Measurements from ENCODE around the gene SEZ6L.

DNA sequence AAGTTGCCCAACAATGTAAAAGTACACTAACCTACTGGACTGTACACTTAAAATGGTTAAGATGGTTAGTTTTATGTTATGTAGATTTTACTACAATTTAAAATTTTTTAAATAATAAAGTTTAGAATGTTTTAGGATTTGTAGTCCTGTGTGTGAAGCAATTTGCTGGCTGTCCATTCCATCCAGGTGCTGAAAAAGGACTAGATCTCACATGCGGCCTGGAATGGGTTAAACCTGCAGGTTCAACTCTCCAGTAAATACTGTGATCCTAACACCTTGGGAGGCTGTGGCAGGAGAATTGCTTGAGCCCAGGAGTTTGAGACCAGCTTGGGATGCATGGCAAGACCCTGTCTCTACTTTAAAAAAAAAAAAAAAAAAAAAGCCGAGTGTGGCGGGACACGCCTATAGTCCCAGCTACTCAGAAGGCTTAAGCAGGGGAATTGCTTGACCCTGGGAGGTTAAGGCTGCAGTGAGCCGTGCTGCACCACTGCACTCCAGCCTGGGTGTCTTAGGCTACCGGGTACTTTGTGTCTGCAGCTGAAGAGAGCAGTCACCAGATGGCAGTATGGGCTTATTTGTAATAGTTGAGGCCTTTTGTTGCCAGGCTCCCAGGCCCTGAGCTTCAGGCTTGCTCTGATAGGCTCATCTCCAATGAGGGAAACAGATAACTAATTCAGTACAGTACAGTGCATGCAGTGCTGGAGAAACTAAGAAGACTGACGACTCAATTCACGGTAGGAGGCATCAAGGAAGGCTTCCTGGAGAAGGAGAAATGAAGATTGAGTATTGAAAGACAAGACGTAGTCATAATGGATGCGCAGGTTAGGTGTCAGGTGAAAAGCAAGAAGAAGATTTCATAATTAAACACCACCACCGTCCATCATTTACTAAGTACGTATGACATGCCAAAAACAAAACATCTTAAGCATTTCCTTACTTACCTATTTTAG is 195.1 kb downstream of the SEZ6L start:
- TF ChIP-seq POLR2A (IDR thresholded peaks at IDR 0.05): no peak
- TF ChIP-seq, protein P1, sequence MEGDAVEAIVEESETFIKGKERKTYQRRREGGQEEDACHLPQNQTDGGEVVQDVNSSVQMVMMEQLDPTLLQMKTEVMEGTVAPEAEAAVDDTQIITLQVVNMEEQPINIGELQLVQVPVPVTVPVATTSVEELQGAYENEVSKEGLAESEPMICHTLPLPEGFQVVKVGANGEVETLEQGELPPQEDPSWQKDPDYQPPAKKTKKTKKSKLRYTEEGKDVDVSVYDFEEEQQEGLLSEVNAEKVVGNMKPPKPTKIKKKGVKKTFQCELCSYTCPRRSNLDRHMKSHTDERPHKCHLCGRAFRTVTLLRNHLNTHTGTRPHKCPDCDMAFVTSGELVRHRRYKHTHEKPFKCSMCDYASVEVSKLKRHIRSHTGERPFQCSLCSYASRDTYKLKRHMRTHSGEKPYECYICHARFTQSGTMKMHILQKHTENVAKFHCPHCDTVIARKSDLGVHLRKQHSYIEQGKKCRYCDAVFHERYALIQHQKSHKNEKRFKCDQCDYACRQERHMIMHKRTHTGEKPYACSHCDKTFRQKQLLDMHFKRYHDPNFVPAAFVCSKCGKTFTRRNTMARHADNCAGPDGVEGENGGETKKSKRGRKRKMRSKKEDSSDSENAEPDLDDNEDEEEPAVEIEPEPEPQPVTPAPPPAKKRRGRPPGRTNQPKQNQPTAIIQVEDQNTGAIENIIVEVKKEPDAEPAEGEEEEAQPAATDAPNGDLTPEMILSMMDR (IDR thresholded peaks at IDR 0.05): peak; percentile 47 to 70 (median 58)

Measured in adrenal gland (tissue), 5 donors.